BLaER1 (cell line): ENCODE results near the gene F13A1.

Source experiments
- H3K27ac ChIP-seq: shearing (Covaris generic); formaldehyde crosslinking; 2 replicates; pipeline ENCODE4 v1.8.1; 2022
- H3K27me3 ChIP-seq: shearing (Covaris generic); formaldehyde crosslinking; 2 replicates; pipeline ENCODE4 v1.8.1; 2022
- H3K36me3 ChIP-seq: shearing (Covaris generic); formaldehyde crosslinking; 2 replicates; pipeline ENCODE4 v1.8.1; 2022
- H3K4me1 ChIP-seq: shearing (Covaris generic); formaldehyde crosslinking; 2 replicates; pipeline ENCODE4 v1.8.1; 2022
- H3K4me2 ChIP-seq: shearing (Covaris generic); formaldehyde crosslinking; 2 replicates; pipeline ENCODE4 v1.8.1; 2022
- H3K4me3 ChIP-seq: shearing (Covaris generic); formaldehyde crosslinking; 2 replicates; pipeline ENCODE4 v1.8.1; 2022
- H3K9ac ChIP-seq: shearing (Covaris generic); formaldehyde crosslinking; 2 replicates; pipeline ENCODE4 v1.8.1; 2022
- H3K9me3 ChIP-seq: shearing (Covaris generic); formaldehyde crosslinking; 2 replicates; pipeline ENCODE4 v1.8.1; 2022
- H4K20me1 ChIP-seq: shearing (Covaris generic); formaldehyde crosslinking; 2 replicates; pipeline ENCODE4 v1.8.1; 2022
- Cebpa-rat ChIP-seq: shearing (Covaris generic); IDR thresholded peaks from 2 replicates; pipeline ENCODE4 v1.8.1; 2022

The F13A1 gene

GRCh38 chr6:6176586-6177228 is 143.8 kb downstream of the F13A1 start:
- TF ChIP-seq Cebpa-rat: no peak
- Histone ChIP-seq H3K27me3 (no peaks in the 10 kb centered on the region), H3K9me3 (no peaks in the 10 kb centered on the region), H3K4me1 (no peaks in the 10 kb centered on the region), H4K20me1 (no peaks in the 10 kb centered on the region), H3K36me3 (no peaks in the 10 kb centered on the region), H3K4me3 (no peak overlapping the region), H3K9ac (no peak overlapping the region), H3K27ac (no peak overlapping the region), H3K4me2 (no peak overlapping the region)

DNA sequence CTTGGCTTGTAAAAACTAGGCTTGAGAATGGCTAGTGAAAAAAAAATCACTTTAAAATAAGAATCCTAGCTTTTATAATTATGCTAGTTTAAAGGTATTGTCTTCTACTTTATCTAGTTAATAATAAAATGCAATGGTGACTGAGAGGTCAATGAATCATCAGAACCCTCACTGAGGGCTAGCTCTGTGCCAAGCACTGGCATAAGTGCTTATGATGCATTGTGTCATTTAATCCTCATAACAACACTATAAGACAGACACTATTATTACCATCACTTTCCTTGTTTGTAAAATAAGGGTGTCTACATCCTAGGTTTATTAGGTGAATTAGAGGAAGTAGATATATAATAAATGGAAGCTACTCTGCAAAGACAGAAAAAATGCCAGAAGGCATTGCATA is 144.3 kb downstream of the F13A1 start:
- Histone ChIP-seq H3K27ac (no peak overlapping the region), H3K4me2 (no peak overlapping the region), H4K20me1 (no peaks in the 10 kb centered on the region), H3K9me3 (no peaks in the 10 kb centered on the region), H3K9ac (no peak overlapping the region), H3K4me3 (no peak overlapping the region), H3K4me1 (no peaks in the 10 kb centered on the region), H3K36me3 (no peaks in the 10 kb centered on the region), H3K27me3 (no peaks in the 10 kb centered on the region)
- TF ChIP-seq Cebpa-rat: no peak

DNA sequence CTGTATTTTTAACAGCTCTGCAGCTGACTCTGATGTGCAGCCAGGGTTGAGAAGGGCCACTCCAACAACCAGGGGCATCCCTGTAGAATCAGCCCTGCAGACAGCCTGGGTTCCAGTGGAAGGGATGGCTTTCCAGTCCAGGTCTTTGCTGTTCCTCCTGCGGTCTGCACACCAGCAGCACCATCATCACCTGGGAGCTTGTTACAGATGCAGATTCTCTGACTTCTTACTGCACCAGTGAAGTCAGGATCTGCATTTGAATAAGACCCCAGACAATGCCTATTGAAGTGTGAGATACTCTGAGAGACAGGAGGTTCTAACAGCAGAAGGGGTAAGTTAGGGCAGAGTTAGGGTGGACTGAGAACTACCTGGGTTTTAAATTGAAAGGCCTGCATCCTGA is 151.3 kb downstream of the F13A1 start:
- no peak overlapping the region for H3K4me2 ChIP-seq
- H3K9me3 ChIP-seq: no peaks in the 10 kb centered on the region
- no peaks in the 10 kb centered on the region for H3K27me3 ChIP-seq
- no peak overlapping the region for H3K4me3 ChIP-seq
- no peak overlapping the region for H3K9ac ChIP-seq
- TF ChIP-seq Cebpa-rat: no peak
- H3K4me1 ChIP-seq: peaks cover 49% of the 10 kb centered on the region
- no peaks in the 10 kb centered on the region for H3K36me3 ChIP-seq
- no peaks in the 10 kb centered on the region for H4K20me1 ChIP-seq
- H3K27ac ChIP-seq: no peak overlapping the region

GRCh38 chr6:6166064-6166463 is 154.4 kb downstream of the F13A1 start:
- Histone ChIP-seq H3K9me3 (no peaks in the 10 kb centered on the region), H4K20me1 (no peaks in the 10 kb centered on the region), H3K27me3 (no peaks in the 10 kb centered on the region), H3K4me2 (peak overlapping the region; percentile 87), H3K4me1 (peaks cover 75% of the 10 kb centered on the region), H3K9ac (no peak overlapping the region), H3K4me3 (no peak overlapping the region), H3K36me3 (no peaks in the 10 kb centered on the region), H3K27ac (no peak overlapping the region; the same call in 1 of the 2 replicates)
- no peak for TF ChIP-seq Cebpa-rat

- no peak overlapping the region for H3K9ac ChIP-seq
- no peaks in the 10 kb centered on the region for H3K9me3 ChIP-seq
- no peaks in the 10 kb centered on the region for H3K27me3 ChIP-seq
- H3K27ac ChIP-seq: no peak overlapping the region
- H3K36me3 ChIP-seq: no peaks in the 10 kb centered on the region
- TF ChIP-seq Cebpa-rat: no peak
- peaks cover 89% of the 10 kb centered on the region for H3K4me1 ChIP-seq
- H4K20me1 ChIP-seq: no peaks in the 10 kb centered on the region
- peak overlapping the region; percentile 87 for H3K4me2 ChIP-seq
- H3K4me3 ChIP-seq: no peak overlapping the region
These were observed 156.1 kb downstream of the F13A1 start for GRCh38 chr6:6164367-6164766.

DNA sequence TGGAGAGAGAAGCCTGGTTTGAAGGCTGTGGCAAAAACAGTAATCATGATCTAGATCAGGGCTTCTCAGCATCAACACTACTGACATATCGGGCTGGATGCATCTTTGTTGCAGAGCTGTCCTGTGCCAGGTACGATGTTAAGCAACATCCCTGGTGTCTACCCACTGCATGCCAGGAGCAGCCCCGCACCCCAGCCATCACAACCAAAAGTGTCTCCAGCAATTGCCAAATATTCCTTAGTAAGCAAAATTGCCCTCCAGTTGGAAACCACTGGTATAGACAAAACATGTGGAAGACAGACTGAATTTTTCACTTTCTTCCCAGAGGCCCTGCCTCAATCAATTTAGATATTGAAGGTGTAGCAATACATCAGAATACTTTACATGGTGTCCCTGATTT is 166.1 kb downstream of the F13A1 start:
- H3K4me2 ChIP-seq: no peak overlapping the region
- no peak for TF ChIP-seq Cebpa-rat
- no peak overlapping the region for H3K9ac ChIP-seq
- H4K20me1 ChIP-seq: no peaks in the 10 kb centered on the region
- H3K27me3 ChIP-seq: no peaks in the 10 kb centered on the region
- H3K4me3 ChIP-seq: no peak overlapping the region
- H3K36me3 ChIP-seq: no peaks in the 10 kb centered on the region
- no peaks in the 10 kb centered on the region for H3K4me1 ChIP-seq
- H3K9me3 ChIP-seq: no peaks in the 10 kb centered on the region
- no peak overlapping the region for H3K27ac ChIP-seq

- no peak for TF ChIP-seq Cebpa-rat
- no peak overlapping the region for H3K4me3 ChIP-seq
- H3K27me3 ChIP-seq: no peaks in the 10 kb centered on the region
- no peak overlapping the region for H3K9ac ChIP-seq
- H3K9me3 ChIP-seq: no peaks in the 10 kb centered on the region
- H4K20me1 ChIP-seq: no peaks in the 10 kb centered on the region
- H3K27ac ChIP-seq: no peak overlapping the region
- no peak overlapping the region for H3K4me2 ChIP-seq
- no peaks in the 10 kb centered on the region for H3K4me1 ChIP-seq
- no peaks in the 10 kb centered on the region for H3K36me3 ChIP-seq
These were observed 168.4 kb downstream of the F13A1 start for GRCh38 chr6:6152060-6152459.

DNA sequence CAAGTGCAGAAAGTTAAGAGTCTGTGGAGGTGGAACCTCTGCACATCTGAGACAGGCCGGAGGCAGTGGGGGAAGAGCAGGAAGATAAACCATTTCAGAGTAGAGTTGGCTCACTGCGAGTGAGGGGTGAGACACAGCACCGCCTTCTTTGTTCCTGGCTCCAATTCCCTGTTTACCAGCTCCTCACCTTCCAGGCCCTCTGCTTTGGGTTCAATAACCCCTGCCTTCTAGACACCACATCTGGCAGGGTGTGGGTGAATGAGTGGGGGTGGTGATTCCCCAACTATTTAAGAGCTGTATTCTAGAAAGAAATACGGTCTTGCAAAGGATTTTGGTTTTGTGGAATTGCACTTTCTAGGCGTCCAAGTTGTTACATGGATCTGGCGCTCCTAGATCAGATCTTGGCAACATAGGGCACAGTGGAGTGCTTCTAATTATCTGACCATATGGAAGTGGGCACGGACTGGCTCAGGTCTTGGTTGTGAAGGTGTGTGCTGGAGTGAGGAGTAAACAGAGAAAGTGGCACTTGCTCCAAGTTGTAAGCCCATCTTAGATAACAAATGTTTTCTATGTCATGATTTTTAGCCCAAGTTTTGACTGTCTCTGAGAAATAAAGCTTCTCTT is 172.2 kb downstream of the F13A1 start:
- Histone ChIP-seq H3K36me3 (no peaks in the 10 kb centered on the region), H4K20me1 (no peaks in the 10 kb centered on the region)

GRCh38 chr6:6131492-6132109 is 188.9 kb downstream of the F13A1 start:
- Histone ChIP-seq H4K20me1 (no peaks in the 10 kb centered on the region), H3K4me3 (no peak overlapping the region), H3K27ac (no peak overlapping the region), H3K4me2 (no peak overlapping the region), H3K27me3 (no peaks in the 10 kb centered on the region), H3K9ac (no peak overlapping the region), H3K36me3 (no peaks in the 10 kb centered on the region), H3K9me3 (no peaks in the 10 kb centered on the region), H3K4me1 (no peaks in the 10 kb centered on the region)
- no peak for TF ChIP-seq Cebpa-rat

More for the DNA sequence above, 172.2 kb downstream of the F13A1 start:
- Histone ChIP-seq H3K4me1 (no peaks in the 10 kb centered on the region), H3K4me3 (no peak overlapping the region), H3K9ac (no peak overlapping the region), H3K27me3 (no peaks in the 10 kb centered on the region), H3K27ac (no peak overlapping the region), H3K9me3 (no peaks in the 10 kb centered on the region), H3K4me2 (no peak overlapping the region)
- no peak for TF ChIP-seq Cebpa-rat

DNA sequence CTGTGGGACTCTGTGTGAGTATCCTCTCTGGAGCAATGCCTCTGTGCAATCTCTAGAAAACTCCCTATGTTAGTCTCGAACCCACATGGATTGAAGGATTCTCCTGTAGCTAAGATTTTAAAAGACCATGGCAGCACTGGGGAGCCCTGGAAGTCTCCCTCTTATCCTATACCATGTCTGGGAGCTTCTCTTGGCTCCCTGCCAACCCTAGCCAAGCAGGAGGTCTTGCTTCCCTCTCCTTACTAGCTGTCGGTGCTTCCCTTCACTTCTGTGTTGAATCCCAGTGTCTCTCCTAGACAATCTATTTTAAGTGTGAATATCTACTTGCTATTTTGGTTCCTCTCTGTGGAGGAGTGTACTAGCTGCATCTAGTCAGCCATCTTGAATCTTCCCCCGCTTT is 195.0 kb downstream of the F13A1 start:
- Histone ChIP-seq H3K9me3 (peaks cover 18% of the 10 kb centered on the region; the same call in 1 of the 2 replicates), H3K36me3 (no peaks in the 10 kb centered on the region), H3K4me3 (no peak overlapping the region), H3K4me1 (no peaks in the 10 kb centered on the region), H3K9ac (no peak overlapping the region), H4K20me1 (no peaks in the 10 kb centered on the region), H3K4me2 (no peak overlapping the region), H3K27me3 (no peaks in the 10 kb centered on the region), H3K27ac (no peak overlapping the region)
- TF ChIP-seq Cebpa-rat: no peak
